SKM-1 (cell line): ENCODE measurements around the gene NFIB.

ENCODE experiments used
- DNase-seq: peaks from one replicate; lab custom pipeline; 2025; ENCODE audit not compliant: unreplicated experiment; lab: John Stamatoyannopoulos, UW

NFIB gene

DNA sequence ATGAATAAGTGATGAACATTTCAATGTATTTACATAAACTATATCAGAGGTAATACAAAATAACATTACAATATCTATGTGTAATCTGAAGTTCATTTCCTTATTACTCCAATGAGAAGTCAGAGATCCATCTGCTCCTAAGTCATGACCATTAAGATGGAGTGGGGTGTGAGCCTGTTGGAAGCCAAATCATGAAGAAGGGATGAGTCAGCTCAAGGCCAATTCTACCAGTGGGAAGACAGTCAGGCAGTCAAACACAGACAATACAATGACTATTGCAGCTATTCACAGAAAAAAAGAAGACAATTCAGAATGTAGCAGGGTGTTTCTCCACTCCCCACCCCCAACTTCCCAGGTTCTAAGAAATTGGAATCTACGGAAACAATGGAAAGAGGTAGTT lies 155.0 kb downstream of the NFIB start:
- DNase-seq, result no peak

DNA sequence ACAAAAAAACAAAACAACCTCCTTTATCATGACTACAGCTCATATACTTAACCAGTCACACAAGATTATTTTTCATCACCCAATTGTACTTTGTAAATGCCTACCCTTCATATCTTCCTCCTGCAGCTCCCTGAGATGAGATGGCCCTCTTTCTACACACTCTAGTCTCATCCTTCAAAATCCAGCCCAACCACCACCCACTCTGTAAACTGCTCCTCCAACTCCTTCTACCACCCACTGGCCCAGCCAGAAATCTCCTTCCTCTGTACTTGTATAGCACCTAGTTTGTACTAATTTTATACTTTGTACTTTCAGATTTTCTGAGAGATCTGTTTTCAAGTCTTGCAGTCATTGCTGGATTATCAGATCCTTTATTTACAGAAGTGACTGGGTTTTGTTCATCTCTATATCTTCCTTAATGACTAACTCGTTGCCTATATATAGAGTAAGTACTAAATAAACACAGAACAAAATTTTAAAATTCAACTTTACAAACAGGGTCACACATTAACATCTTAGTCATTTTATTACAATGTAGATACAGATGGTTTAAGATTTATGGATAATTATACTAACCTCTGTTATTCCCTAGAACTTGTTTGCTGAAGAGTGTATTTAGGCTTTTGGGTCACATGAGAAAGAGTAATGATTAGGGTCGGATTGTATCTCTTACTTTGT lies 155.7 kb downstream of the NFIB start:
- DNase-seq, result no peak

DNA sequence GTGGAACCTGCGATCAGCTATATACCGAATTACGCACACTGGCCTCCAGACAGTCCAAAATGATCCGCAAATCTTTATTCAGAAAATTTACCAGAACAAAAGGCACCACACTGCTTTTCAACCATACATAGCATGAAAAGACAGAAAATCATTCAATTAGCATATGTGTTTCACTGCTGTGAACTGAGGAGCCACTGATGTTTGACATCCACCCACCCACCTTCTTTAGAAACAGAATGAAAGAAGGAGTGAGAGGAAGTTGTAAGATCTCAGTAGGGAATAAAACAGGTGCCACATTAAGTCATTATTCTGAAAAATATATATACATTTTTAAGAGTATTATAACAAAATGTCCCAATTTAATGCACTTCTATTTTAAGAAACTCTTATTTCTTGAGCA lies 156.8 kb downstream of the NFIB start:
- DNase-seq, result no peak

- no peak for DNase-seq
These were observed 157.9 kb downstream of the NFIB start for GRCh38 chr9:14156046-14156445.

DNA sequence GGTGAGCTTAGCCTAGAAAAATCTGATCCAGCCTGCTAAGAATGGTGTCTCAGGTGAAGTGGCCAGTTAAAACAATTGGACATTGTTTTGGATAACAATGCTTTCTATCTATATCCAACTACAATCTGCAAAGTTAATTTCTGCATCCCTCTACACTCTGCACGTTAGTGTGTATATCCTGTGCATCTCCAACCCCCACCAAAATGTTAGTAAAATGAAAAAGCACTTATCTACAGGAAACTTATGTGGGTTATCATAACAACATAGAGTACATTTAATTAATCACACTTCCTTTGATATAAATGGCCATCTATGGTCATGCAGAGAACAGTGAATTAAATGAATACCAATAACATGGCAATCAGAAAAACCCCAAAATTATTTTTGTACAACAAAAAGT lies 158.7 kb downstream of the NFIB start:
- DNase-seq, result no peak

DNA sequence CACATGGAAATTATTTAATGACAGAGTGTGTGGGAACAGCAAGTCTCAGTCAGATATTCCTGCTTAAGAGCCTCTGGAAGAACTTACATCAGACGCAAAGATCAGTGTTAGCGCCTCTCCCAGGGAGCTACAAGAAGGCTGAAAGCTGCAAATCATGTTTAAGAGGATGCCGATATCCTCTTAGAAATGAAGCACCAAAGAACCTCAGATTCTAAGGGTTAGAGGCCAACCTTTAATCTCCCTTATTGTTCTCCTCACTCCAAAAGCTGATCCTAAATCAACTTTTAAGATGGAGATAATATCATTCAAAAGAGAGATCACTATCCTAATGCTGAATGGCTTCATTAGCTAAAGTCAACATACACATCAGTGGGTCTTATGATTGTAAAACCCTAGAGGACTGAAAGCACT lies 160.6 kb downstream of the NFIB start:
- no peak for DNase-seq

DNA sequence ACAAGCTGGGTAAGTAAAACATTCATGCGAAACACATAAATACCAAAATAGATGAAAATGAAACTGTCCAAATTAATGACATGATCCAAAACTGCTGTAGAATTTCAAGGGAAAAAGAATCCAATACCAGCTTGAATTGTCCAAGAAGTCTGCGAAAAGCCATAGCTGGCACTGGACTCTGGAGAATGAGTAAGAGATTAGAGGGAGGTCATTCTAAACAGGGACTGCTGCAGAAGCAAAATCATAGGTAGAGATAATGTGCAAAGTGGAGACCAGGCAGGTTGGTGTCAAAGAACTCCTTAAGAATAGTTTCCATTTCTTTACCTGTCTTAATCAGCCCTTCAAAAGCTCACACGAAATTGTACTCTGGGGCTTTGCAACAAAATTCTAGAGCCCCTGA lies 162.5 kb downstream of the NFIB start:
- DNase-seq, result no peak

GRCh38 chr9:14148501-14149103 lies 165.3 kb downstream of the NFIB start:
- no peak for DNase-seq

- DNase-seq, result no peak
These were observed 166.2 kb downstream of the NFIB start for GRCh38 chr9:14147738-14148137.

DNA sequence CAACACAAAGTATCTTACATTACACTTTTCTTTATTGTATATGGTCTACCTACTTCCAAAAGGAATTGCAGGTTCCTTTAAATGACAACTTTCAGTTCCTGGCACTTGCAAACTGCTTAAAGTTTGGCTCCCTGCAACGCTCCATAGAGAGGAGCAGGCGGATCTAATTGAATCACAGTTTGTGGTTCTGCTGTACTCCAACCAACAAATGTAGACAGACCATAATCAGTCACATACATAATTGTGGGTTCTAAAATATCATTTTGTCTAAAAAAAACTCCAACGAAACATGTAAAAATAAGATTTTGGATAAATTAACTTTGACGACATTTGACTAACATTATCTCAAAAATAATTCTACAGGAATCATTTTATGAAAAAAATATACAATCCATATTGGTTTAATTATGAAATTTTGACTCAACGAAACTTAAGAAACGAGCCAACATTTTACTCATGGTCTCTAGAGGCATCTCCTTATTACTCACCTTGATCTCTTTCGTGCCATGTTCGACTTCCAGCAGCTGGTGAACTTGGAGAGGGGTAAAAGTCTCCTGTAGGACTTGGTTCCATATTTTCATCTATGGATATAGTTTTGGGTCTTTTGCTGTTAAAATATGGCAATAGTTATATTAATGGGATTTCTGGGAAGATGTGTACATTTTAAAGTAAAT lies 167.6 kb downstream of the NFIB start:
- no peak for DNase-seq

DNA sequence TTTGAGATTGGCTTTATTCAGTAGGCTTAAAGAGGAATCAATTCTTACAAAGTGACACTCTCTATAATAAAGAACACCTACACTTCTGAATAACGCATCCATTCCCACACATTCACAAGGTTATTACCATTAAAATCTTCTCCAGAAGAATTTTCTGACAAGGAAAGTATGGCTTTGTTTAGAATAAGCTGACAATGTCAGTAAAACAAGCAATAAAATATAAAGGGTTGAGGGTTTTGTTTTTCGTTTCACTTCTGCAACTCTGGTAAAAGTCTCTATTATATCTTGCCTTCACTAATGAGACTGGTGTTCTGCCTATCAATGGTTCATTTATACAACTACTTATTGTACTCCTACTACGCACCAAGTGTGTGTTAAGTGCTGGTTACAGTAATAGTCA lies 169.7 kb downstream of the NFIB start:
- DNase-seq, result no peak

- DNase-seq, result no peak
These were observed 172.2 kb downstream of the NFIB start for GRCh38 chr9:14141699-14142098.

GRCh38 chr9:14140096-14140697 lies 173.7 kb downstream of the NFIB start:
- DNase-seq, result no peak

- DNase-seq, result no peak
These were observed 174.7 kb downstream of the NFIB start for GRCh38 chr9:14139287-14139686.

- DNase-seq, result no peak
These were observed 177.1 kb downstream of the NFIB start for GRCh38 chr9:14136646-14137370.

DNA sequence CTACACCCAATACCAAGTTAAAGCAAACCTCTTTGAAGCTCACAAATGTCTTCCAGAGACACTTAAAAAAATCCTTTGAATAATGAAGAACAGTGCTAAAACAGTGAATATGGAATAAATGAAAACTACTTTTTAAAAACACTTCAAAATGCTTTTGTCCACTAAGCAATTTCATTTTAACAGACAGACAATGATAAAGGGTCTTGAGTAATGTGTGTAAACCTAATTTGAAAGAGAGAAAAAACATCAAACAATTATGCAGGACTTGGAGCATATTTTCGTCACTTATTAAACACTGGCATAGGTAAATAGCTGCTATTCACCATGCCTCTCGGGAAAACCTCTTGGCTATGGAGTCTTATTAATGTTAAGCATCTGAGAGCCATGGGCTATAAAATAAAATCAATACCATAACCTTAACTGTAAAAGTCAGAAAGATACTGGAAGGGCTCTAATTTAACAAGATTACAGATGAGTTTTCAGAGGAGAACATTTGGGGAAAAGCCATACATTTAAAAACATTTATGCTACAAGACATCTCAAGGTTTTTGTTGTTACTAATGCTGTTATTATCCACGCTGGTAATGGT lies 177.8 kb downstream of the NFIB start:
- DNase-seq, result no peak

DNA sequence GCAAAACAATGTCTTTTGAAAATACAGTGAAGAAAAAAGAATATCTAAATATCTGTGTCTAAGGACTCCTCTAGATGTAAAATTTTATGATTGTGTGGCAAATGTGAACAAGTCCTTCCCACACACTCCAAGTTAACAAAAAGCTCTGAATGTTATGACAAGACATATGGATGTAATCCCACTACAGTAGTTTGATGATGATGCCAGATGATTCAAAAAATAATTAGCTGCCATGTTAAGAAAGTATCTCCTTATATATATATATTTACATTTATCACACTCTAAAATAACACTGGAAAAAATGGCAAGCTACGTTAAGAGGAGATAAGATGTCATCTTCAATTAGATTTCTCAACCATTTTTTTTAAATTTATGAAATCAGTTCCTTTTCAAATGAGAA lies 178.5 kb downstream of the NFIB start:
- DNase-seq, result no peak

GRCh38 chr9:14133394-14133793 lies 180.5 kb downstream of the NFIB start:
- no peak for DNase-seq

DNA sequence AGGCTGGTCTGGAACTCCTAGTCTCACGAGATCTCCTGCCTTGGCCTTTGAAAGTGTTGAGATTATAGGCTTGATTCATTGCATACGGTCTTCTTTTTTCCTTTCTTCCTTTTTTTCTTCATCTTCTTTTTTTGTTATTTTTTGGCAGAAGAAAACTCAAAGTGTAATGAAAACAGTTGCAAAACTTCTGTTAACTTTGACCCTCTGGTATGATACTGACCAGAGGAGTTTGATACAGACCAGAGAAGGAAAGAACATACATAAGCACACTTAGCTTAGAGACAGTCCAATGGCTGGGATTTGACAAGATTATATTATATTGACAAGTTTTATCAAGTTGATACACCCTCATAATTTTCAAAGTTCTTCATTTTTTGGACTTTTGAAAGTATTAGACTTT lies 181.2 kb downstream of the NFIB start:
- DNase-seq, result no peak

DNA sequence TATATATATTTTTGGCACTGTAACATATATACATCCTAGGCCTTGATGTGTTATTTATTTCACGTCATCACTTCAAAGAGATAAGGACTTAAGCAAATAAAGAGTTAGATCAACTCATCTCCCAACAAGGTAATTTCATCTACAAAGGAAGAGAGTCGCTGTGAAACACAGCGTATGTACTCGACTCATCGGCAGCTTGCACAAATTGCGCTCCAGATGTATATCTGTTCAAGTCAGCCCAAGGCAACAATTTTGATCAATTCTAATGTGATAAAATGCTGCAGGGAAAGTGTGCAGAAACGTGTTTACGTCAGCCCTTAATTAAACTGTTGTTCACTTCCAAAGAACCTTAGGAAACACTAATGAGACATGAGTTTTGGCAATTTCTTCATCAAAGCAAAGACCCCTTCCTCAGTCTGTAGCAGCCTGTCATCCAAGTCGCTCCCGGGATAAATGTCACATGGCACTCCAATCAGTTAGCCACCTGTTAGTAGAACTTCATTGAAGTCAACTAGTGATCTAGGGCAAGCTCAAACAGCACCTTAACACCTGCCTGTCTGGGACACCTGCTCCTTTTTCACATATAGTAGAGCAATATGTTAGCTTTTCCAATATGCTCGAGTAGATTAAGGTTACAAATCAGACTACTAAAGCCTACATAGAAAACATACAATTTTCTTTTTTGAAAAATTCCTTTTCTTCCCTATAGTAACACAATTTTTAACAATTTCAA lies 182.4 kb downstream of the NFIB start:
- DNase-seq, result no peak
